B cell (primary cell): ENCODE data around the gene FBXL14.

Source experiments
- EZH2 ChIP-seq: IDR thresholded peaks from 2 replicates; pipeline ENCODE4 v1.6.1; 2012; ENCODE audit warnings: borderline replicate concordance, low read depth, mild to moderate bottlenecking, moderate library complexity, low read length; ENCODE audit not compliant: insufficient read depth, poor library complexity, severe bottlenecking
- TF ChIP-seq, protein P1 (sequence below): fragments of 200-600 bp; IDR thresholded peaks from one replicate; pipeline ENCODE4 v1.8.0; 2022; ENCODE audit warnings: antibody characterized with exemption, mild to moderate bottlenecking

DNA sequence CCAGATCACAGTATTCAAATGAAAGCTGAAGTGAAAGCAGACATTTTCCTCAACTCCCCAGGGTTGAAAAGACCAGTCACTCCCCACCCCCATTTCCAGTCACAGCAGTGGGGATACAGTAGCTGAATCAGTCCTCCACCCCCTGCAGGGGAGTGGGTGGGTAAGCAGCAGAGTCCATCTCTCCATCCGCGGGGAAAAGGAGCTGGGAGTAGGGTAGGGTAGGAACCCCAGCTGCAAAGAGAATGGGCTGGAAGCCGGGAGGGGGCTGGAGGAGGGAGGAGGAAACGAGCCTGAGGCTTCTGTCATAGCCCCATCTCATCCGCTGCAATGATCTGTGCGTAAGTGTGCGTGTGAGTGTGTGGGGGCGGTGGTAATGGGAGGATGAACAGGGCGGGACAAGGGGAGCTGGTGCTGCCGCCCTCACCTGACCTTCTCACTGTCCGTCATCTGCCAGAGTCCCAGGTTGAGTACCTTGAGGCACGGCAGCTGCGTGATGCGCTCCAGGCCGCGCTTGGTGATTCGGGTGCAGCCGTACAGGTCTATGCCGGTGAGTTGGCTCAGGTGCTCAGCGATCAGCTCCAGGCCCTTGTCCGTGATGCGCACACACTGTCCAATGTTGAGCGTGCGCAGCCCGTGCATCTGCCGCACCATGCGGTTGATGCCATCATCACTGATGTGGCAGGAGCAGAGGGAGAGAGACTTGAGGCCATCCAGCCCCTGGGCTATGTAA is 1.8 kb downstream of the FBXL14 start:
- TF ChIP-seq, protein P1, sequence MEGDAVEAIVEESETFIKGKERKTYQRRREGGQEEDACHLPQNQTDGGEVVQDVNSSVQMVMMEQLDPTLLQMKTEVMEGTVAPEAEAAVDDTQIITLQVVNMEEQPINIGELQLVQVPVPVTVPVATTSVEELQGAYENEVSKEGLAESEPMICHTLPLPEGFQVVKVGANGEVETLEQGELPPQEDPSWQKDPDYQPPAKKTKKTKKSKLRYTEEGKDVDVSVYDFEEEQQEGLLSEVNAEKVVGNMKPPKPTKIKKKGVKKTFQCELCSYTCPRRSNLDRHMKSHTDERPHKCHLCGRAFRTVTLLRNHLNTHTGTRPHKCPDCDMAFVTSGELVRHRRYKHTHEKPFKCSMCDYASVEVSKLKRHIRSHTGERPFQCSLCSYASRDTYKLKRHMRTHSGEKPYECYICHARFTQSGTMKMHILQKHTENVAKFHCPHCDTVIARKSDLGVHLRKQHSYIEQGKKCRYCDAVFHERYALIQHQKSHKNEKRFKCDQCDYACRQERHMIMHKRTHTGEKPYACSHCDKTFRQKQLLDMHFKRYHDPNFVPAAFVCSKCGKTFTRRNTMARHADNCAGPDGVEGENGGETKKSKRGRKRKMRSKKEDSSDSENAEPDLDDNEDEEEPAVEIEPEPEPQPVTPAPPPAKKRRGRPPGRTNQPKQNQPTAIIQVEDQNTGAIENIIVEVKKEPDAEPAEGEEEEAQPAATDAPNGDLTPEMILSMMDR: no peak
- TF ChIP-seq EZH2: no peak
